GM12892 (cell line): ENCODE results near the gene FKBP9.
"Not testable (repeated sequence)": the region's sequence is repeated elsewhere in the genome, so short reads cannot be mapped to it uniquely, and the experiment has no call there.

Experiments
- POLR2A ChIP-seq: IDR thresholded peaks from 2 replicates; pipeline ENCODE4 v1.6.1; 2011; ENCODE audit warnings: low read depth, low read length, control low read depth
- POLR2AphosphoS5 ChIP-seq: IDR thresholded peaks from 2 replicates; pipeline ENCODE4 v1.6.1; 2011; ENCODE audit warnings: low read depth, low read length, control low read depth
- TAF1 ChIP-seq: IDR thresholded peaks from 2 replicates; pipeline ENCODE4 v1.6.1; 2011; ENCODE audit warnings: low read depth, mild to moderate bottlenecking, control low read depth, low read length, borderline replicate concordance

- TF ChIP-seq POLR2A, POLR2AphosphoS5, TAF1: not testable (repeated sequence)
Measured at GRCh38 chr7:32977159-32977558, 19.9 kb downstream of the FKBP9 start.
